SIG-M5 treated with dmso at 0.1 percent for 504 hours (cell line): ENCODE measurements around the gene USP48.
"Not testable (repeated sequence)": the region's sequence is repeated elsewhere in the genome, so short reads cannot be mapped to it uniquely, and the experiment has no call there.

Experiments used
- DNase-seq: peaks from one replicate; lab custom pipeline; 2025; ENCODE audit not compliant: unreplicated experiment; lab: John Stamatoyannopoulos, UW

Gene USP48

GRCh38 chr1:21782868-21783678 is at the start of gene USP48:
USP48 (minus strand) TSS chr1:21783149; CDS start chr1:21782957, 192 bp downstream.
- DNase-seq, result peak; percentile 87

GRCh38 chr1:21831454-21831970 is 48.6 kb upstream of the USP48 start:
- no peak for DNase-seq

GRCh38 chr1:21830792-21831453 is 48.0 kb upstream of the USP48 start:
- DNase-seq, result no peak

GRCh38 chr1:21829294-21829693 is 46.3 kb upstream of the USP48 start:
- DNase-seq, result no peak

GRCh38 chr1:21828506-21829210 is 45.7 kb upstream of the USP48 start:
- no peak for DNase-seq

- no peak for DNase-seq
Measured at GRCh38 chr1:21828075-21828474, 45.1 kb upstream of the USP48 start.

- DNase-seq, result no peak
Measured at GRCh38 chr1:21827141-21827679, 44.3 kb upstream of the USP48 start.

- not testable (repeated sequence) for DNase-seq
Measured at GRCh38 chr1:21826694-21827093, 43.7 kb upstream of the USP48 start.

GRCh38 chr1:21825393-21825792 is 42.4 kb upstream of the USP48 start:
- no peak for DNase-seq

- DNase-seq, result no peak
Measured at GRCh38 chr1:21824926-21825325, 42.0 kb upstream of the USP48 start.

GRCh38 chr1:21823980-21824702 is 41.2 kb upstream of the USP48 start:
- no peak for DNase-seq

GRCh38 chr1:21823206-21823979 is 40.4 kb upstream of the USP48 start:
- peak; percentile 49 for DNase-seq

- no peak for DNase-seq
Measured at GRCh38 chr1:21822349-21822748, 39.4 kb upstream of the USP48 start.

GRCh38 chr1:21821385-21822019 is 38.6 kb upstream of the USP48 start:
- no peak for DNase-seq

- DNase-seq, result no peak
Measured at GRCh38 chr1:21820597-21821232, 37.8 kb upstream of the USP48 start.

GRCh38 chr1:21818656-21819055 is 35.7 kb upstream of the USP48 start:
- DNase-seq, result peak; percentile 63

- no peak for DNase-seq
Measured at GRCh38 chr1:21816602-21817302, 33.8 kb upstream of the USP48 start.

- no peak for DNase-seq
Measured at GRCh38 chr1:21815724-21816321, 32.9 kb upstream of the USP48 start.
